GM23338 (cell line): ENCODE data around the gene NANOGP8. TPM values are rescaled to one million over a fixed set of nuclear protein-coding genes. Genes with fewer than 3 reads are reported as not detected.

Source experiments
- ATAC-seq: fragments of 200-7000 bp; cut with Tn5 transposase; 3 replicates; pipeline ENCODE4 v1.9.1; 2020
- DNase-seq: peaks from one replicate; pipeline ENCODE4 v3.0.0-alpha.2; 2015; ENCODE audit warnings: low spot score
- H2AFZ ChIP-seq: fragments of 200-600 bp; sonication (generic); 2 replicates; pipeline ENCODE4 v1.8.0; 2016; ENCODE audit warnings: antibody characterized with exemption, mild to moderate bottlenecking, moderate library complexity
- H3F3A ChIP-seq: fragments of 200-600 bp; sonication (generic); replicated peaks from 2 replicates; pipeline ENCODE4 v1.8.0; 2017; ENCODE audit warnings: antibody characterized with exemption, mixed run types, low read depth
- H3K27ac ChIP-seq: fragments of 200-600 bp; sonication (generic); 2 replicates; pipeline ENCODE4 v1.6.1; 2016; ENCODE audit warnings: low read depth
- H3K27me3 ChIP-seq: fragments of 200-600 bp; sonication (generic); 2 replicates; pipeline ENCODE4 v1.8.0; 2016; ENCODE audit warnings: mild to moderate bottlenecking, mixed run types, moderate library complexity; ENCODE audit not compliant: insufficient read depth
- H3K36me3 ChIP-seq: fragments of 200-600 bp; sonication (generic); 2 replicates; pipeline ENCODE4 v1.8.0; 2016; ENCODE audit warnings: mild to moderate bottlenecking; ENCODE audit not compliant: insufficient read depth
- H3K4me1 ChIP-seq: fragments of 200-600 bp; sonication (generic); 2 replicates; pipeline ENCODE4 v1.8.0; 2016; ENCODE audit warnings: mild to moderate bottlenecking, moderate library complexity; ENCODE audit not compliant: insufficient read depth
- H3K4me2 ChIP-seq: fragments of 200-600 bp; sonication (generic); 2 replicates; pipeline ENCODE4 v1.7.1; 2017; ENCODE audit warnings: mixed run types
- H3K4me3 ChIP-seq: fragments of 200-600 bp; sonication (generic); 2 replicates; pipeline ENCODE4 v1.6.1; 2016; ENCODE audit warnings: mixed run types
- H3K79me2 ChIP-seq: fragments of 200-600 bp; sonication (generic); replicated peaks from 2 replicates; pipeline ENCODE4 v1.8.0; 2017; ENCODE audit warnings: mild to moderate bottlenecking; ENCODE audit not compliant: insufficient read depth
- H3K9me2 ChIP-seq: fragments of 200-600 bp; sonication (generic); 2 replicates; pipeline ENCODE4 v1.8.0; 2017; ENCODE audit not compliant: insufficient read depth
- H4K20me1 ChIP-seq: fragments of 200-600 bp; sonication (generic); replicated peaks from 2 replicates; pipeline ENCODE4 v1.8.0; 2017; ENCODE audit warnings: mild to moderate bottlenecking; ENCODE audit not compliant: insufficient read depth
- H3K27ac Mint-ChIP-seq: 2 replicates; pipeline ENCODE4 v1.8.0; 2020; ENCODE audit warnings: inconsistent platforms, mild to moderate bottlenecking, moderate library complexity, mixed read lengths
- H3K27me3 Mint-ChIP-seq: 3 replicates; pipeline ENCODE4 v1.8.0; 2022; ENCODE audit warnings: low read depth, mild to moderate bottlenecking, moderate library complexity, mixed read lengths, inconsistent platforms; ENCODE audit not compliant: insufficient read depth, poor library complexity
- H3K36me3 Mint-ChIP-seq: 3 replicates; pipeline ENCODE4 v1.8.0; 2021; ENCODE audit warnings: low read depth, mild to moderate bottlenecking, inconsistent platforms, moderate library complexity, mixed read lengths
- H3K4me1 Mint-ChIP-seq: 3 replicates; pipeline ENCODE4 v1.8.0; 2020; ENCODE audit warnings: mild to moderate bottlenecking, inconsistent platforms, mixed read lengths
- H3K4me3 Mint-ChIP-seq: 3 replicates; pipeline ENCODE4 v1.8.0; 2021; ENCODE audit warnings: moderate library complexity, mild to moderate bottlenecking, inconsistent platforms, mixed read lengths
- H3K9me3 Mint-ChIP-seq: 3 replicates; pipeline ENCODE4 v1.8.0; 2020; ENCODE audit warnings: moderate library complexity, mild to moderate bottlenecking, inconsistent platforms, mixed read lengths
- CREB1 ChIP-seq: fragments of 250-450 bp; sonication (Bioruptor Pico); IDR thresholded peaks from 2 replicates; pipeline ENCODE4 v1.5.0; 2020; ENCODE audit warnings: low read depth, mild to moderate bottlenecking, moderate library complexity
- CTCF ChIP-seq, 2 experiments: fragments of 200-600 bp in 1 of 2; sonication (generic) in 1 of 2; conservative IDR thresholded peaks; 2 replicates each; pipeline versions ENCODE4 v1.5.1 to v1.6.1; 2016 to 2017; ENCODE audit warnings: antibody characterized with exemption in 2 of 2, low read depth in 2 of 2, mild to moderate bottlenecking in 2 of 2, moderate library complexity in 1 of 2
- EZH2 ChIP-seq: fragments of 200-600 bp; sonication (generic); IDR thresholded peaks from one replicate; pipeline ENCODE4 v1.8.0; 2017; ENCODE audit warnings: antibody characterized with exemption, mild to moderate bottlenecking, low read depth; ENCODE audit not compliant: unreplicated experiment
- EZH2phosphoT487 ChIP-seq: fragments of 200-600 bp; sonication (generic); IDR thresholded peaks from one replicate; pipeline ENCODE4 v1.8.1; 2018; ENCODE audit warnings: antibody characterized with exemption; ENCODE audit not compliant: unreplicated experiment
- JUNB ChIP-seq: IDR thresholded peaks from one replicate; pipeline ENCODE4 v1.6.1; 2016; ENCODE audit warnings: antibody characterized with exemption; ENCODE audit not compliant: unreplicated experiment
- NANOG ChIP-seq: IDR thresholded peaks from 2 replicates; pipeline ENCODE4 v1.6.1; 2016; ENCODE audit warnings: antibody characterized with exemption, borderline replicate concordance
- POLR2AphosphoS5 ChIP-seq: IDR thresholded peaks from 2 replicates; pipeline ENCODE4 v1.6.1; 2016; ENCODE audit warnings: antibody characterized with exemption, low read depth
- STAT1 ChIP-seq: IDR thresholded peaks from one replicate; pipeline ENCODE4 v1.6.1; 2016; ENCODE audit warnings: antibody characterized with exemption; ENCODE audit not compliant: unreplicated experiment
- ZNF462 ChIP-seq: fragments of 250-450 bp; sonication (Bioruptor Pico); IDR thresholded peaks from 2 replicates; pipeline ENCODE4 v1.5.0; 2020; ENCODE audit warnings: mild to moderate bottlenecking, moderate library complexity
- polyA plus RNA-seq: library from polyadenylated mRNA; unstranded; fragments of >200 nt; fragmentation: Nextera tagmentation; extraction: Ambion mirVana; gene quantifications from 2 replicates; pipeline ENCODE4 v1.2.1, GENCODE V29; 2016
- total RNA-seq: library from RNA; depleted of rRNA; stranded (reverse); fragments of >200 nt; shearing (Covaris generic); gene quantifications from 2 replicates; pipeline ENCODE4 v1.2.3, GENCODE V29; 2014

The NANOGP8 gene
- total and polyA plus RNA-seq, 2 experiments from 2014 or later = 8.5 to 53.4 TPM

- Mint-ChIP-seq H3K4me3 (no peak overlapping the region), H3K36me3 (no peaks in the 10 kb centered on the region), H3K27me3 (peaks cover 2% of the 10 kb centered on the region), H3K9me3 (peaks cover 3% of the 10 kb centered on the region; the same call in 1 of the 3 replicates), H3K4me1 (peaks cover 23% of the 10 kb centered on the region), H3K27ac (no peak overlapping the region)
- H4K20me1 ChIP-seq = no peaks in the 10 kb centered on the region
- no peaks in the 10 kb centered on the region for H3K27me3 ChIP-seq
- H3K4me2 ChIP-seq = no peak overlapping the region
- H3K9me2 ChIP-seq = no peaks in the 10 kb centered on the region
- H3K27ac ChIP-seq = no peak overlapping the region
- ATAC-seq = no peak
- no peaks in the 10 kb centered on the region for H3K79me2 ChIP-seq
- TF ChIP-seq EZH2 (no peak), POLR2AphosphoS5 (no peak), CREB1 (CRISPR knock-in tag) (no peak), EZH2phosphoT487 (no peak), CTCF (conservative IDR thresholded peaks at IDR 0.05; ENCODE audit: low read depth in 2 of 2) (no peak), STAT1 (no peak), JUNB (no peak), NANOG (no peak), ZNF462 (CRISPR knock-in tag) (no peak)
- DNase-seq = no peak
- H3K4me3 ChIP-seq = no peak overlapping the region
- H3F3A ChIP-seq = no peaks in the 10 kb centered on the region
- H3K36me3 ChIP-seq = no peaks in the 10 kb centered on the region
- H2AFZ ChIP-seq = no peak overlapping the region
- H3K4me1 ChIP-seq = peaks cover 20% of the 10 kb centered on the region
Observed at GRCh38 chr15:35118960-35119359, 33.9 kb upstream of the NANOGP8 start.
